H9 (cell line): ENCODE results near the gene ATP8B4. TPM values are rescaled to one million over a fixed set of nuclear protein-coding genes. Genes with fewer than 3 reads are reported as not detected.

Source experiments
- DNase-seq: peaks from one replicate; pipeline ENCODE4 v3.0.0-alpha.2; 2017
- H2AFZ ChIP-seq: one replicate; pipeline ENCODE4 v1.6.1; 2013; ENCODE audit warnings: mild to moderate bottlenecking, low read length, control low read depth, moderate library complexity
- H2AK5ac ChIP-seq: 2 replicates; pipeline ENCODE4 v1.6.1; 2013; ENCODE audit warnings: low read length, control low read depth, mixed read lengths; ENCODE audit not compliant: insufficient read length
- H2BK120ac ChIP-seq: one replicate; pipeline ENCODE4 v1.6.1; 2013; ENCODE audit warnings: low read depth, mild to moderate bottlenecking, low read length, control low read depth, inconsistent platforms; ENCODE audit not compliant: poor library complexity, severe bottlenecking
- H2BK12ac ChIP-seq: 2 replicates; pipeline ENCODE4 v1.6.1; 2013; ENCODE audit warnings: low read length, control low read depth, mixed read lengths, low read depth; ENCODE audit not compliant: insufficient read length
- H2BK15ac ChIP-seq: 2 replicates; pipeline ENCODE4 v1.6.1; 2013; ENCODE audit warnings: low read depth, low read length, control low read depth
- H2BK20ac ChIP-seq: one replicate; pipeline ENCODE4 v1.6.1; 2013; ENCODE audit warnings: low read depth, mild to moderate bottlenecking, low read length, control low read depth, inconsistent platforms; ENCODE audit not compliant: poor library complexity, severe bottlenecking
- H2BK5ac ChIP-seq: 2 replicates; pipeline ENCODE4 v1.6.1; 2013; ENCODE audit warnings: low read length, control low read depth, mixed read lengths; ENCODE audit not compliant: insufficient read length
- H3K14ac ChIP-seq: 2 replicates; pipeline ENCODE4 v1.6.1; 2013; ENCODE audit warnings: low read length, control low read depth; ENCODE audit not compliant: insufficient read depth
- H3K18ac ChIP-seq: 2 replicates; pipeline ENCODE4 v1.6.1; 2013; ENCODE audit warnings: low read depth, mild to moderate bottlenecking, mixed read lengths, low read length, control low read depth; ENCODE audit not compliant: insufficient read length
- H3K23ac ChIP-seq: 2 replicates; pipeline ENCODE4 v1.6.1; 2013; ENCODE audit warnings: low read length, control low read depth, mixed read lengths, low read depth; ENCODE audit not compliant: insufficient read length
- H3K23me2 ChIP-seq: 2 replicates; pipeline ENCODE4 v1.6.1; 2013; ENCODE audit warnings: low read depth, mild to moderate bottlenecking, mixed read lengths, low read length, control low read depth; ENCODE audit not compliant: insufficient read length, poor library complexity, severe bottlenecking
- H3K27ac ChIP-seq: 2 replicates; pipeline ENCODE4 v1.5.1; 2013; ENCODE audit warnings: low read length, control low read depth, mixed read lengths, low read depth; ENCODE audit not compliant: insufficient read length
- H3K27me3 ChIP-seq: 2 replicates; pipeline ENCODE4 v1.6.1; 2013; ENCODE audit warnings: low read length, control low read depth, inconsistent platforms; ENCODE audit not compliant: insufficient read depth
- H3K4ac ChIP-seq: 2 replicates; pipeline ENCODE4 v1.6.1; 2013; ENCODE audit warnings: low read depth, mild to moderate bottlenecking, control low read depth, inconsistent platforms, low read length, moderate library complexity
- H3K4me1 ChIP-seq: 2 replicates; pipeline ENCODE4 v1.6.1; 2013; ENCODE audit warnings: low read length, control low read depth, inconsistent platforms; ENCODE audit not compliant: insufficient read depth
- H3K4me2 ChIP-seq: 2 replicates; pipeline ENCODE4 v1.6.1; 2013; ENCODE audit warnings: low read length, control low read depth, mixed read lengths; ENCODE audit not compliant: insufficient read length, insufficient read depth
- H3K56ac ChIP-seq: 2 replicates; pipeline ENCODE4 v1.6.1; 2013; ENCODE audit warnings: low read depth, mild to moderate bottlenecking, mixed read lengths, low read length, control low read depth; ENCODE audit not compliant: insufficient read length
- H3K79me1 ChIP-seq: 2 replicates; pipeline ENCODE4 v1.6.1; 2013; ENCODE audit warnings: low read depth, mild to moderate bottlenecking, moderate library complexity, low read length, control low read depth, inconsistent platforms; ENCODE audit not compliant: insufficient read depth, poor library complexity, severe bottlenecking
- H3K79me2 ChIP-seq: 2 replicates; pipeline ENCODE4 v1.6.1; 2013; ENCODE audit warnings: low read length, control low read depth, inconsistent platforms; ENCODE audit not compliant: insufficient read depth
- H3K9ac ChIP-seq: 2 replicates; pipeline ENCODE4 v1.6.1; 2013; ENCODE audit warnings: low read length, control low read depth, mixed read lengths; ENCODE audit not compliant: insufficient read length; ENCODE audit errors: extremely low read depth
- H3K9me3 ChIP-seq: one replicate; pipeline ENCODE4 v1.6.1; 2013; ENCODE audit warnings: low read depth, low read length, inconsistent platforms; ENCODE audit not compliant: control insufficient read depth
- H3T11ph ChIP-seq: one replicate; pipeline ENCODE4 v1.6.1; 2013; ENCODE audit warnings: mild to moderate bottlenecking, low read length, control low read depth, inconsistent platforms
- H4K20me1 ChIP-seq: one replicate; pipeline ENCODE4 v1.6.1; 2013; ENCODE audit not compliant: control insufficient read depth, insufficient read length, insufficient read depth
- H4K5ac ChIP-seq: 2 replicates; pipeline ENCODE4 v1.6.1; 2013; ENCODE audit warnings: low read depth, mild to moderate bottlenecking, mixed read lengths, low read length, control low read depth; ENCODE audit not compliant: insufficient read length
- H4K8ac ChIP-seq: replicated peaks from 2 replicates; pipeline ENCODE4 v1.6.1; 2013; ENCODE audit warnings: low read length, control low read depth, mixed read lengths, low read depth; ENCODE audit not compliant: insufficient read length
- H4K91ac ChIP-seq: 2 replicates; pipeline ENCODE4 v1.6.1; 2013; ENCODE audit warnings: low read depth, mild to moderate bottlenecking, moderate library complexity, mixed read lengths, low read length, control low read depth; ENCODE audit not compliant: insufficient read length
- H3K27ac Mint-ChIP-seq, 3 experiments: 2 replicates in 2 of 3; 3 replicates in 1 of 3; pipeline ENCODE4 v1.8.0; 2020 to 2021; ENCODE audit warnings: mixed read lengths in 3 of 3, mild to moderate bottlenecking in 1 of 3, moderate library complexity in 1 of 3
- H3K27me3 Mint-ChIP-seq: 2 replicates; pipeline ENCODE4 v1.8.0; 2021; ENCODE audit warnings: low read depth, mild to moderate bottlenecking, moderate library complexity, mixed read lengths
- H3K36me3 Mint-ChIP-seq, 3 experiments: 2 replicates in 2 of 3; 3 replicates in 1 of 3; pipeline ENCODE4 v1.8.0; 2020 to 2021; ENCODE audit warnings: low read depth in 3 of 3, mixed read lengths in 3 of 3; ENCODE audit not compliant: insufficient read depth in 1 of 3
- H3K4me1 Mint-ChIP-seq, 2 experiments: 2 replicates each; pipeline ENCODE4 v1.8.0; 2020; ENCODE audit warnings: mixed read lengths in 2 of 2
- H3K4me3 Mint-ChIP-seq, 2 experiments: 2 replicates in 1 of 2; 3 replicates in 1 of 2; pipeline ENCODE4 v1.8.0; 2020 to 2021; ENCODE audit warnings: mild to moderate bottlenecking in 2 of 2, mixed read lengths in 2 of 2, moderate library complexity in 1 of 2
- H3K9me3 Mint-ChIP-seq, 2 experiments: 2 replicates in 1 of 2; 3 replicates in 1 of 2; pipeline ENCODE4 v1.8.0; 2020; ENCODE audit warnings: mild to moderate bottlenecking in 2 of 2, mixed read lengths in 2 of 2, moderate library complexity in 1 of 2
- WGBS: extraction: QIAGEN DNeasy Blood & Tissue Kit; methylation state at CpG from one replicate; pipeline ENCODE4 v1.1.7; 2013; ENCODE audit warnings: missing lambda C conversion rate, low lambda C conversion rate, mixed read lengths; ENCODE audit not compliant: insufficient read length; ENCODE audit errors: extremely low coverage; 5-methylcytosine and 5-hydroxymethylcytosine counted together
- total RNA-seq: library from RNA; stranded (reverse); gene quantifications from 2 replicates; pipeline ENCODE4 v1.2.1, GENCODE V29; 2021
- TF ChIP-seq, protein P1 (sequence below): fragments of 200-600 bp; sonication (generic); conservative IDR thresholded peaks from 3 replicates; pipeline ENCODE4 v1.8.0; 2021; ENCODE audit warnings: antibody characterized with exemption, mild to moderate bottlenecking

ATP8B4 gene
- total RNA-seq, 1 experiment from 2014 or later = 0.52 TPM

DNA sequence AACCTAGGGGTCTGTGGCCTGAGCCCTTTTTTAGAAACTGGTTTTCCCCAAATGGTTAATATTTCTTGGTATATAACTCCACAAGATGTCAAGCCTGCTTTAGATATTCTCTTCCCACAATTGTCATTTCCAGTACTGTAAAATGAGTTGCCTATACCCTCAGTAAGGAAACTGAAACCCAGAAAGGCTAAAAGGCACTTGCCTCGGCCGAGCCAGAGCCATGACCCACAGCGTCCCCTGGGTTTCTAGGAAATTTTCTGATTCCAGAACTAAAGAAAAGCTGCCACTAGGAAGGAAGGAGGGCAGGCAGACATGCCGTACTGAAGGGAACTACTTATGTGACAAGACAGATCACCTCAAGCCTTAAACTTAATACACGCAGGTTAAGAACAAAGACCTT is 59.1 kb downstream of the ATP8B4 start:
- H3K27ac ChIP-seq = no peak overlapping the region
- H3K9me3 Mint-ChIP-seq = no peaks in the 10 kb centered on the region

More for the DNA sequence above, 59.1 kb downstream of the ATP8B4 start:
- Mint-ChIP-seq H3K4me1 (peaks cover 36 to 41% of the 10 kb centered on the region in 2 experiments), H3K36me3 (no peaks in the 10 kb centered on the region), H3K27me3 (no peaks in the 10 kb centered on the region), H3K27ac (peak overlapping the region; percentile 37 to 75 (median 64); a peak in 4 of 7 replicates), H3K4me3 (no peak overlapping the region)
- no peak overlapping the region for H3K23ac ChIP-seq
- no peak overlapping the region for H4K5ac ChIP-seq
- no peak overlapping the region for H3T11ph ChIP-seq
- DNase-seq = peak; percentile 34
- H3K14ac ChIP-seq = no peak overlapping the region
- no peaks in the 10 kb centered on the region for H4K20me1 ChIP-seq
- H3K4me1 ChIP-seq = no peaks in the 10 kb centered on the region; the same call in 1 of the 2 replicates
- H3K79me2 ChIP-seq = no peaks in the 10 kb centered on the region
- TF ChIP-seq, protein P1, sequence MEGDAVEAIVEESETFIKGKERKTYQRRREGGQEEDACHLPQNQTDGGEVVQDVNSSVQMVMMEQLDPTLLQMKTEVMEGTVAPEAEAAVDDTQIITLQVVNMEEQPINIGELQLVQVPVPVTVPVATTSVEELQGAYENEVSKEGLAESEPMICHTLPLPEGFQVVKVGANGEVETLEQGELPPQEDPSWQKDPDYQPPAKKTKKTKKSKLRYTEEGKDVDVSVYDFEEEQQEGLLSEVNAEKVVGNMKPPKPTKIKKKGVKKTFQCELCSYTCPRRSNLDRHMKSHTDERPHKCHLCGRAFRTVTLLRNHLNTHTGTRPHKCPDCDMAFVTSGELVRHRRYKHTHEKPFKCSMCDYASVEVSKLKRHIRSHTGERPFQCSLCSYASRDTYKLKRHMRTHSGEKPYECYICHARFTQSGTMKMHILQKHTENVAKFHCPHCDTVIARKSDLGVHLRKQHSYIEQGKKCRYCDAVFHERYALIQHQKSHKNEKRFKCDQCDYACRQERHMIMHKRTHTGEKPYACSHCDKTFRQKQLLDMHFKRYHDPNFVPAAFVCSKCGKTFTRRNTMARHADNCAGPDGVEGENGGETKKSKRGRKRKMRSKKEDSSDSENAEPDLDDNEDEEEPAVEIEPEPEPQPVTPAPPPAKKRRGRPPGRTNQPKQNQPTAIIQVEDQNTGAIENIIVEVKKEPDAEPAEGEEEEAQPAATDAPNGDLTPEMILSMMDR = no peak
- no peak overlapping the region for H2BK15ac ChIP-seq
- no peak overlapping the region for H2AK5ac ChIP-seq
- H3K9me3 ChIP-seq = no peaks in the 10 kb centered on the region
- no peaks in the 10 kb centered on the region for H3K79me1 ChIP-seq
- no peak overlapping the region for H3K56ac ChIP-seq
- no peaks in the 10 kb centered on the region for H3K23me2 ChIP-seq
- no peak overlapping the region for H3K4me2 ChIP-seq
- H3K27me3 ChIP-seq = no peaks in the 10 kb centered on the region
- no peak overlapping the region for H4K91ac ChIP-seq
- no peak overlapping the region for H2BK20ac ChIP-seq
- no peak overlapping the region for H4K8ac ChIP-seq
- WGBS = no CpG with 5 or more reads among the region's 5 CpGs
- no peak overlapping the region for H3K9ac ChIP-seq
- no peak overlapping the region for H2BK120ac ChIP-seq
- no peak overlapping the region for H2BK12ac ChIP-seq
- H2AFZ ChIP-seq = no peak overlapping the region
- no peak overlapping the region for H3K4ac ChIP-seq
- H2BK5ac ChIP-seq = no peak overlapping the region
- H3K18ac ChIP-seq = no peak overlapping the region
